Hematopoietic multipotent progenitor cell treated with erythropoietin and hydrocortisone succinate and interleukin-3 and kit ligand, for 15 days (in vitro differentiated cells): ENCODE data around the gene PTPRCAP.
A peak's percentile ranks its signal among the peaks of the same experiment; 100 is the strongest.

ENCODE experiments used
- DNase-seq: peaks from one replicate; pipeline ENCODE4 v3.0.0-alpha.2; 2015; ENCODE audit warnings: low spot score

PTPRCAP gene

GRCh38 chr11:67396259-67396581 lies 41.3 kb downstream of the PTPRCAP start:
- no peak for DNase-seq

DNA sequence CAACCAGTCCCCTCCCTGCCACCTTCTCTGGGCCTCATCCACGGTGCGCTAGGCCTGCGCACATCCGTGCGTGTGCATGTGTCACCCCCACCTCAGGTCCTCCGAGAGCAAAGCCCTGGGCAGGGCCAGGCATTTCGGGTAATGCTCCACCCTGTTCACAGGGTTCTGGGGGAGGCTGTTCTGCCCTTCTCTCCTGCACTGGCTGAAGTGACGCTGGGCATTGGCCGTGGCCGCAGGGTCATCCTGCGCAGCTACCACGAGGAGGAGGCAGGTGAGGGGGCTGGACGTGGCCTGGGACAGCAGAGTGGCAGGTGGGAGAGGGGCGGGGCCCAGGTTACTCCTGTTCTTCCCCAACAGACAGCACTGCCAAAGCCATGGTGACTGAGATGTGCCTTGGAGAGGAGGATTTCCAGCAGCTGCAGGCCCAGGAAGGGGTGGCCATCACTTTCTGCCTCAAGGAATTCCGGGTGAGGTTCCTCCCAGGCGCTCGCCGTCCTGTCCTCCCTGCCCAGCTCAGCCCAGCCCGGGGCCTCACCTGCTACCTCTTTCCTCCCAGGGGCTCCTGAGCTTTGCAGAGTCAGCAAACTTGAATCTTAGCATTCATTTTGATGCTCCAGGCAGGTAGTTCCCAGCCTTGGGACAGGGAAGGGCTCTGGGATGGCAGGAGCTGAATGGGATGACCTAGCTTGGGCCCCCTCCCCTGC lies 41.8 kb downstream of the PTPRCAP start:
- DNase-seq = no peak

DNA sequence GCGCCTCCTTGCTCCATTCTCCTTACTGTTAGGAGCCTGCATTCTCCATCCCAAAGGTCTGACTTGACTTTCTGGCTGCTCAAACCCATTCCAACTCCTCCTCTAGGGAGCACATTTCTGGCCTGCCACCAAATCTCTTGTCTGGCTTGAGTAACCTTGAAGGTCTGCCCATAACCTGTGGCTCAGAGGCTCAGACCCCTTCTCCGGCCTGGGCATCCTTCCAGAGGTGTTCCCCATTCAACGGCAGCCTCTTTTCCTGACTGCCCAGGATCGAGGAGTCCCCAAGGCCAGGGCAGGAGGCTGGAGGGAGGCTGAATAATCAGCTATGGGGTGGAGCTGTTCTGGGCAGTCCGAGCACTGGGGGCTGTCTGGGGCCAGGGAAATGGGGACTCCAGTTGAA lies 43.5 kb downstream of the PTPRCAP start:
- DNase-seq = no peak

- no peak for DNase-seq
Observed at GRCh38 chr11:67393437-67393836, 44.0 kb downstream of the PTPRCAP start.

- no peak for DNase-seq
Observed at GRCh38 chr11:67392183-67392715, 45.2 kb downstream of the PTPRCAP start.

- DNase-seq = peak; percentile 96
Observed at GRCh38 chr11:67391304-67392182, 45.9 kb downstream of the PTPRCAP start, which contains the start of gene RAD9A. RAD9A (plus strand) TSS chr11:67391986; CDS start chr11:67392045, 59 bp downstream.

GRCh38 chr11:67390947-67391303 lies 46.6 kb downstream of the PTPRCAP start:
- peak; percentile 53 for DNase-seq

- peak; percentile 47 for DNase-seq
Observed at GRCh38 chr11:67389477-67389876, 48.0 kb downstream of the PTPRCAP start.

DNA sequence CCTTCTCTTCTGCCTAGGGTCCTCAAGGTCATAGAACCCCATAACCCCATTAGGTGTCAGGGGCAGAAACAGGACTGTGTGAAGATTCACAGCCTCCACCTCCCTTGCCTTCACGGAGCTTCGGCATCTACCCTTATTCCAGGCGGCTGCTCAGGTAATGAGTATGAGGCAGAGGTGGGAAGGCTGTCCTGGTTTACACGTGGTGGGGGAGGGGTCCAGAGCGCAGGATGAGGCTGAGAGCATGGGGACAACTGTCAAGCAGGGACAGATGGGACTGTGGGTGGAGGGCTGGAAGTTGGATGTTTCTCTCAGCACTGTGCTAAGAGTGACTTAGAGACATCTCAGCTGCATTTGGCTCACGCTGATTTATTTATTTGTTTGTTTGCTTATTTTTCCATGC lies 50.0 kb downstream of the PTPRCAP start:
- DNase-seq = no peak

GRCh38 chr11:67387069-67387468 lies 50.4 kb downstream of the PTPRCAP start:
- no peak for DNase-seq
